GM18502 (cell line): ENCODE data around the gene C1QTNF8.

Experiments
- ATAC-seq: cut with Tn5 transposase; IDR thresholded peaks from one replicate; pipeline ENCODE4 v1.9.1; 2021; ENCODE audit warnings: mild to moderate bottlenecking; ENCODE audit not compliant: unreplicated experiment, poor library complexity

The C1QTNF8 gene

DNA sequence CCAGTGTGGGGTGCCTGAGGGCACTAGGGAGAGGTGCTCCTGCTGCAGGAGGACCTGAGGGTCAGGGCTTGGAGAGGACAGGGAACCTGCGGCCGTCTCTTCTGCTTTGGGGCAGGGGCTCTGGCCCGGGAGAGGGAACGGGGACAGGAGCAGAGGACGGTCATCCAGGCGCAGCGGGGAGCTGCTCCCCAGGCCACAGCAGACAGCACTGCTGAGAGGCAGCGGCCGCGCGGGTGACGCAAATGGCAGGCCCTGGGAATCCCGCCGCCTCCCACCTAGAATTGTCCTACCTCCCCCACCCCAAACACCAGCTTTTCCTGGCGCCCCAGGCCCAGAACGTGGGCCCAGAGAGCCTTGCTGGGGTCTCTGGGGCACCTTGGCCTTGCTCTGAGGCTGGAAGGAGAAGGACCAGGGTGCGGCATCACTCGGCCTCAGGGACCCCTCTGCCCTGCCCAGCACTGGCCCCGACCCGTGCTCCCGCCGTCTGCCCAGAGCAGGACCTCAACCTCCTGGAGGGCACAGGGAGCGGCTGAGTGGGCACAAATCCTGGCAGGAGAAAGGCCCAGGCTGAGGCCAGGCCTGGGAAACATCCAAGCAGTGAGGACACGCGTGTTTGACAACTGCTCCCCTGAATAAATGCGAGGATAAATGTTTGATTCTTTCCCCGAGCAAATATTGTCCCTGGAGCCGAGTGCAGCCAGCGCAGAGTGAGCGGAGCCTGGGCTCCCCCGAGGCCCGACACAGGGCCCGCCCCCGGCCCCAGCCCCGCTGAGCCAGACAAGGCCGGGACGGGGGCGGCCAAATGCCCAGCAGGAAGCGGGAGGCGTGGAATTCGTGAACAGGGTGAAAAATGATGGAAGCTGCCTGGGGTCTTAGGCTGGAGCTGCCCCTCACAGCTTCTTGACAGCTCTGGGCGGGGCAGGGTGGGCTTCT is 15.0 kb downstream of the C1QTNF8 start:
- no peak for ATAC-seq

DNA sequence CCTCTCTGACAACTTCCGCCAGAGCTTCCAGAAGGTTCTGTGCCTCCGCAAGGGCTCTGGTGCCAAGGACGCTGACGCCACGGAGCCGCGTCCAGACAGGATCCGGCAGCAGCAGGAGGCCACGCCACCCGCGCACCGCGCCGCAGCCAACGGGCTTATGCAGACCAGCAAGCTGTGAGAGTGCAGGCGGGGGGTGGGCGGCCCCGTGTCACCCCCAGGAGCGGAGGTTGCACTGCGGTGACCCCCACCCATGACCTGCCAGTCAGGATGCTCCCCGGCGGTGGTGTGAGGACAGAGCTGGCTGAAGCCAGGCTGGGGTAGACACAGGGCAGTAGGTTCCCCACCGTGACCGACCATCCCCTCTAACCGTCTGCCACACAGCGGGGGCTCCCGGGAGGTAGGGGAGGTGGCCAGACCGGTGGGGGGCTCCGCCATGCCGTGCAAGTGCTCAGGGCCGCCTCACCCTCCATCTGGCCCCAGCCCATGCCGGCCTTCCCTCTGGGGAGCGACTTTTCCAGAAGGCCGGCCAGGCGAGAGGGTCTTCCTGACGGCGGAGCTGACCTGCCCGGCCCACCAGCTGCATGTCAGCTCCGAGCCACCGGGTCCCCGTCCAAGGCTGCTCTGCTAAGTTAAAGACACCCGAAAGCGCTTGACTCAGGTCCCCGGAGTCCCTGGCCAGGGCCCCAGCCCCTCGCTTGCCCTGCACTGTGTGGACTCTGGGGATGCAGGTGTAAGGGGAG is 16.1 kb downstream of the C1QTNF8 start:
- no peak for ATAC-seq

DNA sequence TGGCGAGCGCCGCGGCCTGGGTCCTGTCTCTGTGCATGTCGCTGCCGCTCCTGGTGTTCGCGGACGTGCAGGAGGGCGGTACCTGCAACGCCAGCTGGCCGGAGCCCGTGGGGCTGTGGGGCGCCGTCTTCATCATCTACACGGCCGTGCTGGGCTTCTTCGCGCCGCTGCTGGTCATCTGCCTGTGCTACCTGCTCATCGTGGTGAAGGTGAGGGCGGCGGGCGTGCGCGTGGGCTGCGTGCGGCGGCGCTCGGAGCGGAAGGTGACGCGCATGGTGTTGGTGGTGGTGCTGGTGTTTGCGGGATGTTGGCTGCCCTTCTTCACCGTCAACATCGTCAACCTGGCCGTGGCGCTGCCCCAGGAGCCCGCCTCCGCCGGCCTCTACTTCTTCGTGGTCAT is 16.7 kb downstream of the C1QTNF8 start:
- no peak for ATAC-seq

DNA sequence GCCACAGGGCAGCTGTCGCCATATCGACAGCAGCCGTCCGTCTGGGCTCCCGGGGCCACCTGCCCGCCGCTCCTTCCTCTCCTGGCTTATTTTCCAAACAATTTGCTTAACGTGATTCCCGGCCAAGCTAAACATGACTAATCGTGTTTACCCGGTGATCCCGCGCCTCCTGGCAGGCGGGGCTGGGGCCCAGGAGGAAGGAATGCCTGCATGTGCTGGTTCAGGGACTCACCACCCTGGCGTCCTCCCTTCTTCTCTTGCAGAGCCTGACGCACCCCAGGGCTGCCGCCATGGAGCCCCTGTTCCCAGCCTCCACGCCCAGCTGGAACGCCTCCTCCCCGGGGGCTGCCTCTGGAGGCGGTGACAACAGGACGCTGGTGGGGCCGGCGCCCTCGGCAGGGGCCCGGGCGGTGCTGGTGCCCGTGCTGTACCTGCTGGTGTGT is 17.4 kb downstream of the C1QTNF8 start:
- ATAC-seq, result no peak

DNA sequence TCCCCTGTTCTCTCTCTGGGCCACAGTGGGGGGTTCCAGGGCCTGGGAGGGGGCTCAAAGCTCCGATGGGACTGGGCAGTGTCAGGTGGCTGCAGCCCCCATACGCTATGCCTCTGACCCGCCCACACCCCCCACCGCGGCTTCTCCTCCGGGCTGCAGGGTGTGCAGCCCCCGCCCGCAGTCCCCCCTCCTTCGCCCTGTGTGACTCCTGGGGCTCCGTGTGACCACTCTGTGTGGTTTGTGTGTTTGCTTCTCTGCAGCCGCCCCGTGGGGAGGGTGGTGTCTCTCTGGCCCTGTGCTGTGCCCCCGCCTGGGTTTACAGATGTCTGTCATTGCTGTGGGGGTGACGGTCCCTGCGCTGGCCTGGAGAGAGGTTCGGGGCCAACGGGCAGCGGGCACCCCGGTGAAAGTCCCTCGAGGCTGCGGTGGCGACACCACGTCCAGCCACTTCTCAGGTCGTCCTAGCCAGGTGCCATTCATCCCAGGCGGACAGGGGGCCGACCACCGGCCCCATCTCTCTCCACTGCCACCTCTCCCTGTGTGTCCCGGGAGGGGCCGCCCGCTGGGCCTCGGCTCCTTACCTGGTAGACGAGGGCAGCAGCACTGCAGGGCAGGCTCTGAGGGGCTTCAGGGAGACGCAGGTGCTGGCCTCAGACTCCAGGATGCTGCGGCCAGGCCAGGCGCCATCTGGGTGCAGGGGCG is 18.0 kb downstream of the C1QTNF8 start:
- ATAC-seq, result no peak

DNA sequence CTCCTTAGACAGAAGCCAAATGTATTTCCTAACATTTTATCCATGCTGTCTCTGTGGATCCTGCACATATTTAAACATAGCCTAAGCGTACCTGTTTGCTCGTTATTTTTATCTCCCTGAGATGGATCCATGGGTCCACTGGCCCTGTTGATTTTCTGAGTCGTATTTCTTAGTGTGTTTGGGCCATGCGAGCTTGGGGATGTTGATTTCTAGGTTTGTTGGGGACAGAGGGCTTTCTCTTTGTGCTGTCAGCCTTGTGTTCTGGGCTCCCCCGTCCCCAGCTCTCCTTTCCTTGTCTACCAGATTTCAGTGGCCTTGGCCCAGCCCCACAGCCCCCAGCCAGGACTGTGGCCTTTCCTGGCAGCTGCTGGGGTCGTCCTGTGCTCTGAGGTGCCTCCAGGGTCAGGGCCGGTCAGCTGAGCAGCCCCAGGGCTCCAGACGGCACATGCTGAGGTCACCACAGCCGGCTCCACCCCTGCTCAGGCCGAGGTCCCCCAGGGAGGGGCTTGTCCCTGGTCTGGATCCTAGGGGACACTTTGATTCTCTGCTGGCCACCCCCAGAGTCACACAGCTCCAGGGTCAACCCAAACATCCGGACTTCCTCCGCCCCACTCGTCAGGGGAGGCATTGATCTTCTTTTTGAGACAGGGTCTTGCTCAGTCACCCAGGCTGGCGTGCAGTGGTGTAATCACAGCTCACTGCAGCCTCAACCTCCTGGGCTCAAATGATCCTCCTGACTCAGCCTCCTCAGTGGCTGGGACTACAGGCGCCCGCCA is 19.1 kb downstream of the C1QTNF8 start:
- no peak for ATAC-seq

DNA sequence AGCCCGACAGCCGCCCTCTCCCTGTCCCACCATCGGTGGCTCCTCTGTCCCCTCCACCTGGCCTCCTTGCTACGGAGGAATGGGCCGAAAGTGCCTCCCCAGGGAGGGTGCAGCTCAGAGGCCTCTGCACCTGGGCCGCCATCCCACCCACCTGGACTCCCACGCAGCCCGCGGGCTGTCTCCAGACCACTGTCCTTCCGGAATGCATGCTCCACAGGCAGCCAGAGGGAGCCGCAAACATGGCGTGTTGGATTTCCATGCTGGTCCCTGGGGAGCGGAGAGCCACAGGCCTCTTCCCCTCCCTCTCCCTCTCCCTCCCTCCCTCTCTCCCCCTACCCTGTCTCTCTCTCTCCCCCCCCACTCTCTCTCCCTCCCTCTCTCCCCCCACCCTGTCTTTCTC is 20.5 kb downstream of the C1QTNF8 start:
- no peak for ATAC-seq

DNA sequence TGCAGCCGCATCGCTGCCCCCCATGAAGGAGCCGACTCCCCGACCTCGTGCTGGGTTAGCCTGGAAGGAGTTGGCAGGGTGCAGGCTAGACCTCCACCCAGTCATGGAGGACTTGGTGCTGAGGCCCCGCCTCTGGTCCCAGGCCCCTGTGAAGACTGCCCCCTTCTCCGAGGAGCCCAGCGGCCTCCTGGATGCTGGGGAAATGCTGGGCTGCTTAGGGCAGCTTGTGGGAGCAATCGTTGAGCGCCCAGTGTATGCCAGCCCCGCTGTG is 21.7 kb downstream of the C1QTNF8 start:
- ATAC-seq, result no peak

DNA sequence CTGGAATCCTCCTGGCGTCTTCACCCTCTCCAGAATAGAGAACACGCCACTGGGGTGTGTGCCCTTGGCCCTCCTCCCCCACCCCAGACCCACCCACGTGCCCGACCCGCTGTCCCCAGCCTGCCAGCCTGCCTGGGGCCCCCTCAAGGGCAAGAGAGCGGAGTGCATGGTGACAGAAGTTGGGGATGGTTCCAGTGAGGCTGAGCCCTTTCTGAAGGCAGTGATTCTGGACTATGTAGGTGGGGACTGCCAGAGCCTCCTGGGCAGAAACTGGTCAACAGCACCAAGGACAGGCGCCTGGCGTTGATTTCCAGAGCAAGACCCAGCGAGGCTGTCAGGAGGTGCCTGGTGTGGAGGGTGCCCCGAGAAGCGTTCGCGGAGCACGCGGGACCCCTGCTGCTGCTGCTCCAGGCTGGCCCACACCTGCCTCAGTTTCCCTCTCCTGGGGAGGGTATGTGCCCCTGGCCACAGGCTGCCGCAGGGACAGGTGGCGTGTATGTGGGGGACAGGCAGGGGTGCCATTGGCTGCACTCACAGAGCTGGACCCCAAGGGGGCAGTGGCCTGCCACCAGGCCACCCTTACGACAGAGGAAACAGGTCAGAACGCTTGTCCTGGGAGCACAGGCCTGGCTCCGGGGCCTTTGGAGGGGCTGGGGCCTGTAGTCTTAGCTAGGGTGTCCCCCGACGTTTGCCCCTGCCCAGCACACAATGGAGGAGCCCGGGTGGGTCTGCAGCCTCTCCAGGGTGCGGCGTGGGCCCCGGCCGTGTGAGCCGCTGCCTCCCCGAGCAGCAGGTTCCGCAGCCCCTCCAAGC is 22.3 kb downstream of the C1QTNF8 start:
- no peak for ATAC-seq

DNA sequence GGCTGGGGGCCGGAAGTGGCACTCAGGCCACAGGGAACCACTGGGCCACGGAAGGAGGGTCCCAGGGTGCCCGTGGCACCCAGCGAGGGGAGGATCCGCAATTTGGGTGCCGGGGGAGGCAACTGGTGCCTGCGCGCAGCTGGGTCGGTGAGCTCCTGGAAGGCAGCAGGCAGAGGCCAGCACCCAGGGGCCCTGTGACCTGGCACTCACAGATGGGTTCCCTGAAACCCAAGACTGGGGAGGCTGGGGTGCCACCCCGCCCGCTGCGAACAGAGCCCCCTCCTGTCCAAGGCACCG is 22.8 kb downstream of the C1QTNF8 start:
- ATAC-seq, result no peak

DNA sequence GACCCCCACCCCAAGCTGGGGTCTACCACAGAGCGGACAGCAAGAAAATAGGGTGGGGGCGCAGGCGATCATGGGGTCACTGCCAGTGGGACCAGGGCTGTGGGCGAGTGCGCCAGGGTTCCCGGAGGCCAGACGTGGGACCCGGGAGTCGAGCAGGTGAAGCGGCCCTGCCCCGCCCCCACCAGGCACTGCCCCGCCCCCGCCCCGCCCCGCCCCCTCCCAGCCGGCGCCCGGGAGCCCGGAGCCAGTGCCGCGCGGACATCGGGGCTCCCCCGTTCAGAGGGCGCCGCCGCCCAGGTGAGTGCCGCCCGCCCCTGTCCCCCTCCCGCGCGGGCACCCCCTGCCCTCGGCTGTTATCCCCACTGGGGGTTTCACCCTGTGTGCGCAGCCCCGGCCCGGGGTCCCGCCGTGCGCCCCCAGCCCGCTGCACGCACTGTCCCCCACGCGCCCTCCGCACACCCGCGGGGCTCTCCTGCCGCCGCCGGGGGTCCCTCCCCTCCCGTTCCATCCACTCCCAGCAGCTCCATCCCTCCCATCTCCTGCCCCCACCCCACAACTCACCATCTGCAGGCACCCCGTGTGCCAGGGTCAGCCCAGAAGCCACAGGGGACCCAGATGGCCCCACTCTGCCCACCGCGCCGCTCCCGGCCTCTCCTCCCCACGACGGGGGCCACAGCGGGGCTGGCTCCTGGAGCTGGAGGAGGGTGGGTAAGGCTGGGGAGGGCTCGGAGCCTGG is 23.4 kb downstream of the C1QTNF8 start, which contains the start of gene SSTR5:
SSTR5 (plus strand) TSS at position 222 of the 736 bp plus-strand sequence. CDS start 6,122 bp downstream, outside the sequence.
- ATAC-seq, result no peak

DNA sequence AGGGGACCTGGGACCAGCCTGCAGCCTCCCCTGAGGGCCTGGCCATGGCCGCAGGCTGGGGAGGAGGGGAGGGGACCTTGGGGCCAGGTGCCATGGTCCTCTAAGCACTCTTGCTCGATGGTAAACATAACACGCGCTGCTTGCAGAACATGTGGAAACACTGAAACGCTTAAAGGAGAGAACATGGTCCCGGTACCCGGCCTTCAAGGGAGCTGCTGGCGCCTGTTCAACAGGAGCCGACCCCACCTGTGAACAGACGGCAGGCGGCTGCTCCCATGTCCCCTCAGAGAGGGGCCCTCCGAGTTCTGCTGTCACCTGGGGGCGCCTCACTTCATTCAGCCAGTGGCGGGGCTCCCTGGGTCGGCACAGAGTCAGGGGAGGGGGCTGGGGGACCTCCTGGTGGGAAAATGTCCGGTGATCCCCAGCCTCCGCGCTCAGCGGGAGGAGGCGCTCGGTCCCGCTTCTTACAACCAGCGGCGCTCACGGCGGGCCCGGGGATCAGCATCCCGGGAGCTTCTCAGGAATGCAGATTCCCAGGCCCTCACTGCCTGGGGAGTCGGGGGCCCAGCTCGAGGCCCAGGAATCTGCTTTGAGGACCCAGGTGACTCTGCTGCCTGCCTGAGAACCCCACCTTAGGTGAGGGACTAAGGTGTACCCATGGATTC is 24.4 kb downstream of the C1QTNF8 start:
- ATAC-seq, result no peak

DNA sequence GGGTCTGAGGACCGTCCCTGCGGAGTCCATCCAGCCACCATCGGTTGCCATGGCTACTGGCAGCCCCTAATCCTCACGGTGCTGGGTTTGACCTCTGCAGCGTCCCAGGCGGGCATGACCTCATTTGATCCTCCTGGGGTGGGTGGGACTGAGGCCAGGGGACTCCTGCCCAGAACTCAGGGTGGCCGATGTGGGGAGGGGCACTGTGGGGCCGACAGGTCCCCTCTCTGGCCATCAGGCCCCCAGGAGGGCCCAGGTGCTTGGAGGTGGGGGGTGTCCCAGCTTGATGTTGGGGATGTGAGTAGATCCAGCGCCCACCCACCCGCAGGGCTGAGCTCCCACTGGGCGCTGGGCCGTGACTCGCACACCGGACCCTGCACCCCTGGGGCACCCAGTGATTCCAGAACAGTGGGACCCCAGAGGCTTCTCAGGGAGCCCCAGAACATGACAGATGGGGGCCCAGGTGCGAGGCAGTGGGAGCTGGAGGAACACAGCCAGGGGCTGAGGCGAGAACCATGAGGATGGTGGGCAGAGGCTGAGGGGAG is 25.1 kb downstream of the C1QTNF8 start:
- no peak for ATAC-seq

DNA sequence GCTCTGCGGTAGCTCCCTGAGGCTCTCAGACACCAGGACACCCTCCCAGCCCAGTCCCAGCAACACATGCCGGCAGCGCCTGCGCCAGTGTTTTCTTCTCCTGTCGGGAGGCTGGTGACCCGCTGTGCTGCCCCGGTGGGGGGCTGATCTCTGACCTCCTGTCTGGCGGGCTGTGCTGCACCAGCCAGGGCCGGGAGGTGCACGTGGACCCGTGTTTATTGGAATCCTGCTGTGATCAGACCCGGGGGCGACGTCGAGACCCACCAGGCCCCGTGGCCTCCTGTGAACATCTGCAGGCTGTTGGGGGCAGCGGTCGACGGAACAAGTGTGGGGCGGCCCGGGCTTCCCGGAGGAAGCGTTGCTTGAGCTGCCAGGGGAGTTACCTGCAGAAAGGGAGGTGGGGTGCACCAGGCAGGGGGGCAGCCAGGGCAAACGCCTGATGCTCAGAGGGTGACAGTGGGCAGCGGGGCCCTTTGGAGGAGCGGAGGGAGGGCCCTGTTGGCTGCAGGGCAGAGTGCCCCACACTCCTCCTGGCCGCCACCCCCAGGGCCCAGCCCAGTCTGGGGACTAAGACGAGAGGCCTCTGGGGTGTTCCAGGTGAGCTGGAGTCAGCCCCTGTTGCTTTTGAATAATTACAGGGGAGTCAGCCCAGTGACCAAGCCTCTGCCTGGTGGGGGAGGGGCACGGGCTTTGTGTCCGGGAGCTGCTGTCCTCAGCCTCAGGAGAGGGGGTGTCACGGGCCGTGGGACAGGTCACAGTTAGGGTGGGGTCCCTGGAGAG is 25.8 kb downstream of the C1QTNF8 start:
- no peak for ATAC-seq

DNA sequence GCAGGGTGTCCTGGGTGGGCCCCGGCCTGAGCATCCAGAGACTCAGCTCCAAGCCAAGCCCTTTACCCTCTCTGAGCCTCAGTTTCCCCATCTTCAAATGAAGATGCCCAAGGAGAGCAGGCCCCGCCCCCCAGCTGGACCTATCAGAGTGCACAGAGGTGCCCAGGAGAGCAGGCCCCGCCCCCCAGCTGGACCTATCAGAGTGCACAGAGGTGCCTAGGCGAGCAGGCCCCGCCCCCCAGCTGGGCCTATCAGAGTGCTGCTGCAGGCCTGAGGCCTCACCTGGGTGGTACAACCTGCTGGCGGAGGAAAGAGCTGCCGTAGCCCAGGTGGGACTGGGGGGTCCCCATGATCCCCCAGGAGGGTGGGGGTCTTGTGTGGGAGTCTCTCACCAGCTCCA is 26.9 kb downstream of the C1QTNF8 start:
- no peak for ATAC-seq

DNA sequence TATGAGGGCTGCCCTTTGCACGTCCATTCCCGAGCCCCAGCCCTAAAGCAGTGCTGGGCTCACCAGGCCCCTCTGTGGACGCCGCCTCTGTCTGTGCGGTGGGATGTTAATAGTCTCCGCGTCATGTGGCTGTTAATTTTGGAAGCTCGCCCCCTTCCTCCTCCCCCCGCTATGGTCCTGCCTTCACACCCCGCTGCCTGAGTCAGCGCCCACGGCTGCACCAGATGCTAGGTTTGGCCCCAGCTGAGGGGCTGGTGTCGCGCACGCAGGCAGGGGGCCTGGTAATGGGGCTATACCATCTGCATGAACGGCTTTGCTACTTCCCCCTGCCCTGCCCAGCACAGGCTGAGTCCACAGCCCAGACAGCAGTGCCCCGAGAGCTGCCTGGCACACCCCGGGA is 27.6 kb downstream of the C1QTNF8 start:
- ATAC-seq, result no peak

DNA sequence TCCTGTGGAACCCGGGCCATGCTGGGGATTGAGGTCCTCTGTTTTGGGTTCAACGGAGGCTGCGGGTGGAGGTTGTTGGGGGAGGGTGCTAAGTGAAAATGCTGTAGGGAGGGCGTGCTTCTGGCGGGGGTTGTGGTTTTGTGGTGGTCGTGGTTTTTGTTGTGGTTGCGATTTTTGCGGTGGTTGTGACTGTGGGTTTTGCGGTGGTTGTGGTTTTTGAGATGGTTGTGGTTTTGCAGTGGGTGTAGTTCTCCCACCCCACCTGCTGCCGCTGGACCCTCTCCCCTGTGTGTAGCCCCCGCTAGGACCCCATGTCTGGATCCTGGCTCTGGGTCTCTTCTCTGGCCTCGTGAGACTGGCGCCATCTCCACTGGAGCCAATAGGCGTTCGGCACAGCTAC is 28.4 kb downstream of the C1QTNF8 start:
- no peak for ATAC-seq
